Fibroblast of skin of back (primary cell): ENCODE results near the gene PRUNE2.

Experiments used
- DNase-seq: peaks from one replicate; pipeline ENCODE4 v3.0.0-alpha.2; 2013

The PRUNE2 gene

DNA sequence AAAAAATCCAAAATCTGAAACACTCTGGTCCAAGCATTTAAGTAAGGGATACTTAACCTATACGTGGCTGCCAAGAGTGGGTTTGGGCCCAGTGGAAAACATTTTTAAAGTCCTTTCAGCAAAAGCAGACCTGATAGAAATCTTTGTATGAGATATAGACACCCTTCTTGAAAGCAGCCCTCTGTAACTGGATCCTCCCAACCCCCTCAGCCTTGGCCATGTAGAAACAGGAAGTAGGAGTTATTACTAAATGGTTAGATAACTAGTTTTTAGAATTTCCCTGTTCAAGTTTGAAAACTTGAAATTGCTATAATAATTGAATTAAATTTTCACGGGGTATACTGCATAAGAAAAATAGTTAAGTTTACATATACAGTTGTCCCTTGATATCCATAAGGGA, 253.0 kb downstream of the PRUNE2 start:
- DNase-seq, result peak; percentile 23

DNA sequence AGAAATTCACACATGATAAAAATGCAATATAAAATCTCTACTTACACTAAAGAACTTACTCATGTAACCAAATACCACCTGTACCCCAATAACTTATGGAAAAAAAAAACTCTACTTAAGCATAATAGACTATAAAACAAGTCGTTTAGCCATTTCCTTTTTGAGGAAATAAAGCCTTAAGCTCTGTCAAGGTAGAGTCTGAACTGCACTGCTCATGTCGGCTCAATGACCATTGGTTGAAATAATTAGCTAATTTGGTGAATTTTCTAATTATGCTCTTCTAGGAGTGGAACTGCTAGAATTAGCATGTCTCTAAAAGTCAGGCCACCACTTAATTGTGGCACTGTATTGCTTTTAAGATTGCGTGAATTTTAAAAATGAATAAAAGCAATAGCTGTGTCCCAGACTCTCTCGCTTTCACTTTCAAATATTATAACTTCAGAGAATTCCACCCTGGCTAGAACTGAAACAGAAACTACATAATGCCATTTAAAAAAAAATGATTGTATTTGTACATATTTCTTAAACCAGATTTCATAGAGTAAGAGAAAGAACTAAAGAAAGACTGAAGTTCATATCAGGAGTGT, 254.7 kb downstream of the PRUNE2 start:
- no peak for DNase-seq

DNA sequence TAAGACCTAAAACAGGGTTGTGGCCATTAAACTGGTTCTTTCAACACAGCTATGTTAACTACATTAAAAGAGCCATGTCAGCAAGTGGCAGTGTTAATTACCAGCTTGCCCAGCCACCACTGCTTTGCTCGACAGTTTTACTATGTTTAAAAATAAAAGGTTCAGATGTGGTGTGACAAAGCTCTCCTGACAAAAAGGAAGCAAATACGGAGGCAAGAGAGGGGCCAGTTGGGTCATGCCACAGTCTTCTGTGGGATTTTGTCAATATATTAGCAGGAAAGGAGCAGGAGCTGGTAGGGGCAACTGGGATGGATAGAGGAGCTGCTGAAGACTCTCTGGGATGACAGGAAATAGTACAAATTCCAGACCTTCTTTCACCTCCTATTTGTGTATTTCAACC, 255.2 kb downstream of the PRUNE2 start:
- no peak for DNase-seq

DNA sequence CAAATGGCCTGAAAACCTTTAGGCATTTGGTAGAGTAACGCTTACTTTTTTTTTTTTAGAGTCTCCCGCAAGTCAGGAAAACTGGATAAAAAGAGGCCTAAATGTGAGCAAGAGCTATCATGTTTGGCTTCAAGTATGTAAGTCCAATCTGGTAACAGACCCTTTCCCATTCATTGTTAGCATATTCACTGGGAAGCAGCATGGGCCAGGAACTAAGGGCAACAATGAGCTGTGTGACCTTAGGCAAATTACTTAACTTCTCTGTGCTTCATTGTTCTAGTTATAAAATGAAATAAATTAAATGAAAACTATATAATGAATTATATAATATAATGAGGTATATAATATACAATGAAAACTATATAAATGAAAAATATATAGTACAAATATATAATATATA, 256.0 kb downstream of the PRUNE2 start:
- DNase-seq, result no peak

DNA sequence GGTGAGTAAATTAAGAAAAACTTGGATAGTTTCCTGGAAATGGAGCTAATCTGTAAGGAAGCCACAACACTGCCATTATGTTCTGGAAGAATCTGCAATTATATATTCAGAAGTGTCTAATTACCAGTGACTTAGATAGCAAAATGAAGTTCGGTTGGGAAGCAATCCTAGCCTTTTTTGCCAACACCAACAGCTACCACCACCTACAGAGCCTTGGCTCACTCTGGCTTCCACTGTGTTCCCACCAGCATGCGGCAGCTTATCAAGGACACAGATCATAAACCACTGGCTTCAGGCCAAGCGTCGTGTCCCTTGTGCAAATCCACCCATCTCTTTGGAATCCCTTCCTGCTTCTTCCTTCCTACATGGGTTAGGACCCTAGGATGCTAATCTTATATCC, 259.7 kb downstream of the PRUNE2 start:
- no peak for DNase-seq

DNA sequence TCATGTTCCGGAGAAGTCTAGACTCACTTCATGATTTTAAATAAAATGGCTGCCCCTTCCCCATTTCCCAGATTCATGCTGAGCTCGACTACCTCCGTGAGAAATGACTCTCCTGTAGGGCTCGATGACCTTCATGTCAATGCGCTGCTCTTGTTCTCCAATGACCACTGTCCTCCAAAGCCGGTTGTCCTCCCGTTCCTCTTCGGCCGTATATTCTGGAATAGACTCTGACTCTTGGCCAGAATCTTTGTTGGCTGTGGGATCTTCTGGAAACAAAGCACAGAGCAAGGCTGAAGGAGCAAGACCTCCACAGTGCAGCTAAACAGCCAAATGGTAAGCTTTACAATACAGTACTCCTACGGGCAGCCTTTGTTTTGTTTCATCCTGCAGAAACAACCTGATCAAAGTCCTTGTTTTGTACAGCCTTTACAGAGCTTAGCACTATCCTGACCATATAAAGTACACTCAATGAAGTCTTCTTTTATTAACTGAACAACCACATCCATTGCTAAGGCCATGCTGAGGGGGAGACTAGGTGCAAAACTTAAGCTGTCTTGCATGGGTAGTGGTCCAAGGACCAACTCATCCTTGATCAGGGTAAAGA, 261.2 kb downstream of the PRUNE2 start:
- DNase-seq, result no peak

DNA sequence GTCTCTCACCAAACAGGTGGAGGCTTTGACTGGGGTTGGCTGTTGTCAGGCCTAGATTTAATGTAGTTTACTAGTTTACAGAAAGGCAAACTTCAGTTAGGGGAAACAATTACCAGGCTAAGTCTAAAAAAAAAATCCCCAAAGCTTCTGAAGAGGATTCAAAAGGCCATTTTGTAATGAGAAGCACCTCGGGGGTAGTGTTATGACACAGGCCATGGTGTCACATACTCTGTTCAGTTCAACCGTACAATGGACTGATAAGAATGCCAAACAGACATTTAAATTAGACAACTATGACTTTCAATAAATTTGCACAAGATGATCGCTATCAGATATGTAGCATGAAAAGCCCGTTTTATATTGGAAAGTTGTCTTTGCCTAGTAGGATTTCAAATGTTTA, 261.7 kb downstream of the PRUNE2 start:
- no peak for DNase-seq

DNA sequence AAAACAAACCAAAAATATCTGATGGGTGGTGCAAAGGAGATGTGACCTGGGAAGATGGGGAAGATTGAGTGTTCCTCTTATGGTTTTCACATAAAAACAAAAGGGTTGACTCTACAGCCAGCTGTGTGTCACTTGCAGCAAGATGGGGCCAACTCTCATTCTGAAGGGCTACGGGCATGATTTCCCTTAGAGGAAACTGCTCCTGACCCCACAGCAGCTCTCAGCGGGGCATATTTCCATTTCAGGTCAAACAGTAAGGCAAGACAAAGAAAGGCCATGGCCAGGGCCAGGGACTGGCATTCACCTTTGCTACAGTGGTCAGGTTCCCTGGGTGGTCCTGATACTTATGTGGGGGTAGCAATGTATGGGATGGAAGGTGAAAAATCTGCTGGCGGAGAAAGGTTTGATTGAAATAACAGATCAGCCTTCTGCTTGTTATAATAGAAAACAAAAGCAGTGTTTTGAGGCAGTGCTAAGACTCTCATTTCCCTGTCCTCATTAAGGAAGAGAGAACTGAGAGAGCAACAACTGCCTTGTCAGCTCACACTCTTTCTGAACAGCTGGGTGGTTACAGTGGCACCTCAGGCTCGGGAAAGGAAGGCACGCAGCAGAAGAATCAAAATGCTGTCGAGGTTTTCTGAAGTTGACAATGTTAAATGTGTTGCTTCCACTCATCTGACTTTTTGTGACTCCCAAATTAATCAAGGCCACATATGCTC, 262.4 kb downstream of the PRUNE2 start:
- DNase-seq, result no peak

DNA sequence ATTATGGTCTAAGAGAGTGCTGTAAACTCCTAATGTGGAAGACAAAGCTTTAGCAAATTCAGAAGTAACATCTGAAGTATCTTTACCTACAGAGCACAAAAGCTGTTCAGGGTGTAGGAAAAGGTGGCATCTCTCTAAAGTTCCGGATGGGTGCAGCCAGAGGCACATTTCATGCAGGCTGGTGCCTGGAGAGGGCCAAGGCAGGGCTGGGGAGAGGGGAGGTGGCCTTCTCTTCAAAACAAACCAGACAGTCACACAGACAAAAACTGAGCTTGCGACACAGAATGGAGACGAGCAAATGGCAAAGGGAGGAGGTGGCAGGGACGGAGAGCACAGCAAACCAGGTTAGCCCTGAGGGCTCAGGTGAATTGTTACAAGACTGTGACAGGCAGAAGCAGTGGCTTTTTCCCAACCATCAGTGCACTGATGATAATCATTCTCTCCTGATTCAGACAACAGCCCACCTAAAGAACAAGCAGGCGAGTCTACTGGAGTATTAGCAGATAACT, 263.2 kb downstream of the PRUNE2 start:
- no peak for DNase-seq

DNA sequence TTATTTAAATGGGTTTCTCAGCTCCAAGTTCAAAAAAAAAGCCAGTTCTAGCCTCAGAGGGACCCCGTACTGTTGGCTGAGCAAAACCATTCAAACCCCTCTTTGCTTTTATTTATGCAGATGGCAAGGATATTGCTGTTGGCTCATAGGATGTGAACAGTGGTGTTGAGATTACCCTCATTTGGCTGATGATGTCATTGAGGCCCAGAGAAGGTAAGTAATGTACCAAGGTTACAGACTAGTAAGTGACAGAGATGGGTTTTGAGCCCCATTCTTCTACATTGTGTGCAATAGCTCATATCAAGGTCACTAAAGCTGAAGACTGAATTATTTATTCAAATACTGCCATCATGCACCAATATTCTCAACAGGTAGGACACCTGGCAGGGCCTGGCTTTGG, 263.8 kb downstream of the PRUNE2 start:
- no peak for DNase-seq

DNA sequence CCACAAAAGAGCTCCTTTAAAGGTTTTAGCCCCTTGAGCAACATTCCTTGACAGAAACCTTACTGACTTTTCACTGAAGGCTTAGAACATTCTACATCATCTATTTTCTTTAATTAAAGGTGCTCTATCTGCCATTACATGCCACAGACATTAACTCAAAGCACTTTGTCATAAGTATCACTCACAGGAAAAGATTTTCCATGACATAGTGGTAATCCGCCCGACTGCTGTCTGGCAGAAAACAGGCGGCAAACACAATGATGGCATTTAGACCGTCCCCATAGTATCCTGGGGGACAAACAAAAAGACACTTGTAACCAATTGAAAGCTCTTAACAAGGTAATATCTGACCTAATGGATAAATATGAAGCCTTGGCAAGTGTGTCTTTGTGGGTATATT, 267.9 kb downstream of the PRUNE2 start:
- peak; percentile 34 for DNase-seq

DNA sequence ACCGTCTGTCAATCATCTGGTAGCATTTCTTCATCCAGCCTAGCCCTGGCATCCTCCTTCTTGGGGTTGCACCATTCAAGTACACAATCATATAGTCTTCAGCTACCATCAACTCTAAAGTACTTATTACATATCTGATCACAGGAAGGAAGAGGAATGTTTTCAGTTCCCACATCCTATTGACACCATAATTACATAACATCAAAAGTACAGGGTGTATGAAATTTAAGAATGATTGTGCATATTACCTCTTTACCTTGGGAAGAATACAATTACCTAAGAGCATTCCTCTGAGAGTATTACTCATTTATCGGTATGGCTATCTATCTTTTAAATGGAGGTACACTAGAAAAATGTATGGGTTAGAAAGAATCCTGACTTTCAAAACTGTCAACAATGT, 268.5 kb downstream of the PRUNE2 start:
- no peak for DNase-seq

DNA sequence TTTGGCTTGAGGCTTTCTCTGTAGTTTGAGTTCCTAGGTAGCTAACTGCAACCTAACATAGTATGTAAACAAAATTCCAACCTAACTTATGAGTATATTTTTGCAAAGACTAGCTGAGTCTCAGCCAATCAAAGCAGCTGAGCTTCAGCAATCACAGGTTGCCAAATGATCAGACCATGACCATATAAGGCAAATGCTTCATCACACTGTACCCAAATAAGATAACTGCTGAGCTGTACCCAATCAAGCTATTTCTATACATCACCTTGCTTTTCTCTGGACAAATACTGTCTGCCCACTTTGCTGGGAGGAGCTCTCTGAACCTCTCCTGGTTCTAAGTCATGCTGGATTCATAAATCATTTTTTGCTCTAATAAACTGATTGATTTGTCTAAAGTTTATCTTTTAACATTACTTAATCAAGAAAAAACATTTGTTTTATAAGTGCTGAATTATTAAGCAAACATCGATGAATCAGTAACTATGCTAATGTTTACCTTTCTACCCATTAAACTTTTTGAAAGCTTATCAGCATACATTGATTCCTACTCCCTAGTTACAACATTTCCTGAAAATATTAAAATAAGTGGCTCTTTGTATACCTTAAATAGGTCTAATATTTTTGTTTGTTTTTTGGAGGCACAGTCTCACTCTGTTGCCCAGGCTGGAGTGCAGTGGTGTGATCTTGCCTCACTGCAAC, 271.4 kb downstream of the PRUNE2 start:
- peak; percentile 66 for DNase-seq

DNA sequence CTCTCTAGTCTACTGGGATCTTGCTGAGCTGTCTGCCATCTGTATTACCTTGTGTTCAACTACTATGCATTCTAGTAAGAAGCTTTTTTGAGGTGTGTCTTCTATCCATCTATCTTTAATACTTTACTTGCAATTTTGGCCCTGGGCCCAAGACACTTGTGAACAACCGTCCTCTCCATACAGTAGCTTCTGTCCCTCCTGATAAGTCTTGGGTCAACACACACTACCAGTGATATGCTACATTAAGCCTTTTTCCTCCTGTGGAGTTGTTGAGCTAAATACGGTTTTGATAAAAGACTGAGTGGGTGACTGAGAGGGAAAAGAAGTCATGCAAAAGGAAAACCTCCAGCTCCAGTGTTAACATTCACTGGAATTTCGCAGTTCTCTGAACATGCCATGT, 275.0 kb downstream of the PRUNE2 start:
- no peak for DNase-seq

DNA sequence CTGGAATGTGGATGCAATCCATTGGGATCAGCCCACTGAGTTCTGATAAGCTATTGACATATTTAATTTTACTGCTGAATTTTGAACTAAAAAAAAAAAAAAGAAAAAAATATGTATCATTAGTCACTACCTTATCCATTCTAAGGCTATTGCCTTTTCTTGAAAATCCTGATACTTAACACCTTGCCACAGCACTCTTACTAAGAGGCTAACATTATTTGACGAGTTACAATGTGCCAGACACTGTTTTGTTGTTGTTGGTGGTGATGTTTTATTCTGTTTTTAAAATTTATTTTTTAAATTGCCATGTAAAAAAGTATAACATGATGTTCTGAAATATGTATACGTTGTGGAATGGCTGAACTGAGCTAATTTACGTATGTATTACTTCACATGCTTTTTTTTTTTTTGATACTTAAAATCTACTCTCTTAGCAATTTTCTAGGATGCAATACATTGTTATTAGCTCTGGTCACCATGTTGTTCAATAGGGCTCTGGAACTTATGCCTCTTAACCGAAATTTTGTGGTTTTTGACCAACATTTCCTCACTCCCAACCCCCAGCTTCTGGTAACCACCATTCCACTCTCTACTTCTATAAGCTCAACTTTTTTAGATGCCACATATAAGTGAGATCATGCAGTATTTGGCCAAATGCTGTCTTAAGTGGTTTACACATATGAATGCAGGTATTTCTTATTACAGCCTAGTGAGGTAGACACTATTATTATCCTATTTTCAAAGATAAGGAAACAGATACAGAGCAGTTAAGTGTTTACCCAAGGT, 276.5 kb downstream of the PRUNE2 start:
- DNase-seq, result no peak

DNA sequence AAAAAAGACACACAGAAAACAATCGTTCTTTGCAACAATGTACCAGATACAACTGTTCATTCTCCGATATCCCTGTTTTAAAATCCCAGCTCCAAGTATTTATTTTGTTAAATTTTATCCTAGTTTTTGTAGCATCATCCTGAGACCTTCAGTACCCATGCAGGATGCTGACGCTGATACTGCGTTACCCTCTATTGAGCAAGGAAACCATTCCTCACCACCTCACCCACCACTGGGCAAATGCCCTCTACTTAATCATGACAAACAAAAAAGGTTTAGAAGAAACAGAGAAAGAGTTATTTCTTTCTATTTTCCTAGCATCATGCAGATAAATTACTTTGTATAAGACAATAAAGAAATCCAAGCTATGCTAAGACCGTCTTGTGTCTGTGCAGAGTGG, 277.8 kb downstream of the PRUNE2 start:
- no peak for DNase-seq

DNA sequence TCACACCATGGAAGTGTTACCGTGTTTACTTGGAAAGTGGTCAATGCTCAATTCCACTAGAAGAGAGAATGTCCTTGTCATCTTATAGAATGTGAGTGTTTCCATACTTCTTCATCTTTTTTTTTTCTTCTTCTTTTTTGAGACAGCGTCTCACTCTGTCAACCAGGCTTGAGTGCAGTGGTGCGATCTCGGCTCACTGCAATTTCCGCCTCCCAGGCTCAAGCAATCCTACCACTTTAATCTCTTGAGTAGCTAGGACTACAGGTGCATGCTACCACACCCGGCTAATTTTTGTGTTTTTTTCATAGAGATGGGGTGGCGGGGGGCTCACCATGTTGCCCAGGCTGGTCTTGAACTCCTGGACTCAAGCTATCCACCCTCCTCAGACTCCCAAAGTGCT, 278.9 kb downstream of the PRUNE2 start:
- no peak for DNase-seq

DNA sequence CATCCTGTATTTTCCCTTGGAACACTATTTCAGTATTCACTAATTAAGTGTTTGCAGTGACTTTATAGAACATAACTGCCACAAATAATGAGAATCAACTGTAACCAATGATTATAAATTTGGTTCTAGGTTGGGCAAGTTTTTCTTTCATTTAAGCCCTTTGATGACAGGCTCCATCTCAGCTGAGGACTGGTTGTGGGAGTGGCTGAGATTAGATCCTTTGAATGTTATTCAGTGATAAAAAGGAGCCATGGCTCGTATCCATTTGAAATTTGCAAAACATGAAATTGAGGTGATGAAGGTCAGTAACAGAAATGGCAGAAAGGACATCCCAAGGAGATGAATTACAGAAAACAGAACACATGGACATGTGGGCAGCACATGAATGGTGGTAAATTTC, 279.8 kb downstream of the PRUNE2 start:
- DNase-seq, result no peak

DNA sequence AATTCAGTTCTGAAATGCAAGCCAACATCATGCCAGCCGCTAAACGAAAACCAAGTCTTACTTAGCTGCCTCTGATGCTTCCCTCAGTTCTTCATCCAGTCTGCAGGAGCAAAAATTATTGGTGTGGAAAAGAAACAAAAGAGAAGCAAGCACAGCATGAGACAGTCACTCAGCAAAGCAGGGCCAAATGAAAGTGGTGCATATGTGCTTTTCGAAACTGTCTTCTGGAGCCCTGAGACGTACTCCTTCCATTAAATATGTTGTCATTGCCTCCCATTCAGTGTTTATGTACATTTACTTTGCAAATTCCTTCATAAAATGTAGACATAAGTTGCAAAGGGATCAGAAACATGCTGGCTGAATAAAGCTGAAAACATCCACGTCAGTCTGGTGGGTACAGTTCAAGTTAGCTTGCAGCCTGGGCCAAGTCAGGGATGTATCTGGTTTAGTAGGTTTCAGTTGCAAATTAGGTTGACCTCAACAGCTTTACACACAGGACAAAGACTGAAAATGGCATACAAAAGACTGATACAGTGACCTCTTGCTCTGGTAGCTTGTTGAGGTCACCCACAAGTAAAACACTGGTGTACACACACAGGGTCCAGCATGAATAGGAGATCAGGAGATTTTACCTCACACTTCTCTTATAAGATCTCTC, 281.4 kb downstream of the PRUNE2 start:
- no peak for DNase-seq

DNA sequence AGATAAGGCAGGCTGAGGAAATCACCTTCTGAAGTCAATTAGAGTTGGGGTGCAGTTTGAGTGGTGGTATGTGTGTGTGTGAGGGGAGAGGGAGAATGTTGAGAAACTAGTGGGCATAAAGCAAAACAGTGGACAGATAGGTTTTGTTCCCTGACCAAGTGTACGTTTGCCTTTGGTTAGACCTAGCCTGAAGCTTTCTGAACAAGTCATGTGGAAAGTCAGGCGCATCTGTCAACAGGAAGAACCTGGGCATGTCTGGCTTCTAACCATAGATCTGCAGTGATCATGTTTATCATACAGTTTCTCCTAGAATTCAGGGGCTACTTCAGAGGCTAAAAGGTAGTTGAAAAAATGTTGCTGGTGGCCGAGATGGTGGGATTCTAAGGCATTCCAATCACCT, 284.9 kb downstream of the PRUNE2 start:
- DNase-seq, result no peak

DNA sequence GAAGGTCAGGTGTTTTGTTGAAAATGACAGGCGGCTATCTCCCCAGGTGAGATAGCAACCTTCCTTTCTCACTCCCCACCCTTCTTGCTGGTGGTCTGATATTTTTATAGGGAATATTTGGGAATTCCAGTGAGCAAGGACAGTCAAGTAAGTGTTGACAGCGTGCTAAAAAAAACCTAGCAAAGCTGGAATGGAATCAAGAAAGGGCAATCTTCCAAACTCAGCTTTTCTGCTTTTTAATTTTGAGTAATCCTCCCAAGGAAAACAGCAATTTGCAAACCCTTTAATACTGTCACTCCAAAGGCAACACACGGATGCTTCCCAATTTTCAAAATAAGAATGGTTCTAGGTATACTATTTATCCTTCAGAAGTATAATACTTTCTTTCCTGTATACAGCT, 285.3 kb downstream of the PRUNE2 start:
- no peak for DNase-seq

DNA sequence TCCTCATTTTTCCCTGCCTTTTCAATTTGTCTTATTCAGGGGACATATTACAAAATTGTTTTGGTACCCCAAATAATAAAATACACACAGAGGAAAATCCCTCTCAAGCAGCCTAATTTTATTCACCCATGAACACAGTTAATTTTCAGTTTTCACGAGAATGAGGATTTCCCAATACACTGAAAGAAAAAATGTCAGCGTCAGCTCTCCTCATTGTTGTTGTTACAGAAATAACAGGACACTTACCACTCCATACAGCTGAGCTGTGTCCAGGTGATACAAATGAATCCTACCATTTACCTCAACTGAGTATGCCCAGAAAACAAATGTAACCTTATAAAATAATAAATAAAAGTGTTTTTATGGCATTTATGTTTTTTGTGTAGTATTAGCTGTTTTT, 286.3 kb downstream of the PRUNE2 start:
- no peak for DNase-seq
